HepG2 (cell line): ENCODE data around the gene KRT76.

ENCODE experiments used
- CTCF ChIP-seq: sonication (generic); formaldehyde crosslinking; IDR thresholded peaks from 2 replicates; pipeline ENCODE4 v1.5.0; 2020; ENCODE audit warnings: mild to moderate bottlenecking, missing genetic modification reagents, moderate library complexity
- FOXM1 ChIP-seq: sonication (generic); formaldehyde crosslinking; IDR thresholded peaks from 2 replicates; pipeline ENCODE4 v1.5.0; 2020; ENCODE audit warnings: missing genetic modification reagents
- POLR2A ChIP-seq, 2 experiments: IDR thresholded peaks; 2 replicates each; pipeline ENCODE4 v1.6.1; 2011; ENCODE audit warnings: low read depth in 2 of 2, low read length in 2 of 2, mild to moderate bottlenecking in 1 of 2, moderate library complexity in 1 of 2; ENCODE audit not compliant: insufficient read depth in 1 of 2
- RBM22 ChIP-seq: fragments of 200-400 bp; formaldehyde crosslinking; optimal IDR thresholded peaks from 2 replicates; pipeline ENCODE3; 2017; ENCODE audit warnings: mild to moderate bottlenecking, low read length, moderate library complexity
- ZFX ChIP-seq: sonication (generic); formaldehyde crosslinking; IDR thresholded peaks from 2 replicates; pipeline ENCODE4 v1.4.0; 2020; ENCODE audit warnings: mild to moderate bottlenecking, low read depth, missing genetic modification reagents, moderate library complexity
- ZNF33B ChIP-seq: sonication (generic); formaldehyde crosslinking; IDR thresholded peaks from 2 replicates; pipeline ENCODE4 v1.5.1; 2020; ENCODE audit warnings: mild to moderate bottlenecking, missing genetic modification reagents
- ZNF574 ChIP-seq: sonication (generic); formaldehyde crosslinking; IDR thresholded peaks from 2 replicates; pipeline ENCODE4 v1.4.0; 2020; ENCODE audit warnings: missing genetic modification reagents

- TF ChIP-seq ZFX (CRISPR knock-in tag) (no peak), FOXM1 (CRISPR knock-in tag) (no peak), CTCF (CRISPR knock-in tag) (no peak), RBM22 (no peak), POLR2A (IDR thresholded peaks at IDR 0.05; ENCODE audit: insufficient read depth in 1 of 2, low read depth in 2 of 2, low read length in 2 of 2) (no peak), ZNF33B (CRISPR knock-in tag) (no peak), ZNF574 (no peak)
Measured at GRCh38 chr12:52721838-52722470, 55.2 kb downstream of the KRT76 start.
